ENCODE results near the gene BICRA. TPM values are rescaled to one million over a fixed set of nuclear protein-coding genes. Genes with fewer than 3 reads are reported as not detected.

BICRA gene
- total RNA-seq, 1 donor from 2014 or later: 22.9 TPM

GRCh38 chr19:47686679-47687450 lies 77.9 kb downstream of the BICRA start:
- Mint-ChIP-seq H3K36me3 (peaks cover 15% of the 10 kb centered on the region), H3K27me3 (no peaks in the 10 kb centered on the region), H3K9me3 (no peaks in the 10 kb centered on the region), H3K4me3 (no peak overlapping the region), H3K4me1 (ENCODE audit: unreplicated experiment) (no peaks in the 10 kb centered on the region), H3K27ac (no peak overlapping the region)
- DNase-seq (ENCODE audit: extremely low spot score, unreplicated experiment): no peak
- no peak for TF ChIP-seq CTCF (conservative IDR thresholded peaks at IDR 0.05)

- H3K9me3 Mint-ChIP-seq: no peaks in the 10 kb centered on the region
- H3K4me3 Mint-ChIP-seq: no peak overlapping the region
- H3K36me3 Mint-ChIP-seq: peaks cover 15% of the 10 kb centered on the region
- H3K4me1 Mint-ChIP-seq (ENCODE audit: unreplicated experiment): no peaks in the 10 kb centered on the region
- no peaks in the 10 kb centered on the region for H3K27me3 Mint-ChIP-seq
- no peak for TF ChIP-seq CTCF (conservative IDR thresholded peaks at IDR 0.05)
- no peak overlapping the region for H3K27ac Mint-ChIP-seq
- no peak for DNase-seq (ENCODE audit: extremely low spot score, unreplicated experiment)
Observed at GRCh38 chr19:47687906-47688305, 79.0 kb downstream of the BICRA start.

GRCh38 chr19:47691090-47691489 lies 82.2 kb downstream of the BICRA start:
- Mint-ChIP-seq H3K9me3 (no peaks in the 10 kb centered on the region), H3K4me3 (no peak overlapping the region), H3K27me3 (no peaks in the 10 kb centered on the region), H3K36me3 (peaks cover 5% of the 10 kb centered on the region), H3K4me1 (ENCODE audit: unreplicated experiment) (peaks cover 5% of the 10 kb centered on the region), H3K27ac (no peak overlapping the region)
- no peak for TF ChIP-seq CTCF (conservative IDR thresholded peaks at IDR 0.05)
- DNase-seq (ENCODE audit: extremely low spot score, unreplicated experiment): no peak

- Mint-ChIP-seq H3K36me3 (peaks cover 5% of the 10 kb centered on the region), H3K4me3 (no peak overlapping the region), H3K27ac (no peak overlapping the region), H3K4me1 (ENCODE audit: unreplicated experiment) (peaks cover 5% of the 10 kb centered on the region), H3K9me3 (no peaks in the 10 kb centered on the region), H3K27me3 (no peaks in the 10 kb centered on the region)
- no peak for DNase-seq (ENCODE audit: extremely low spot score, unreplicated experiment)
- no peak for TF ChIP-seq CTCF (conservative IDR thresholded peaks at IDR 0.05)
Observed at GRCh38 chr19:47691782-47692181, 82.8 kb downstream of the BICRA start.

- DNase-seq (ENCODE audit: extremely low spot score, unreplicated experiment): no peak
- Mint-ChIP-seq H3K36me3 (peaks cover 5% of the 10 kb centered on the region), H3K27ac (no peak overlapping the region), H3K27me3 (no peaks in the 10 kb centered on the region), H3K9me3 (no peaks in the 10 kb centered on the region), H3K4me3 (no peak overlapping the region), H3K4me1 (ENCODE audit: unreplicated experiment) (peaks cover 5% of the 10 kb centered on the region)
- no peak for TF ChIP-seq CTCF (conservative IDR thresholded peaks at IDR 0.05)
Observed at GRCh38 chr19:47693489-47693888, 84.6 kb downstream of the BICRA start.
